SK-N-SH (cell line): Measurements from ENCODE around the gene TTC38. TPM values are rescaled to one million over a fixed set of nuclear protein-coding genes. Genes with fewer than 3 reads are reported as not detected.
A peak's percentile ranks its signal among the peaks of the same experiment; 100 is the strongest.

Source experiments
- CTCF ChIA-PET: fragments of 300-600, 350-600 bp; formaldehyde crosslinking; extraction: SDS; loops from one replicate; lab custom pipeline; 2021; lab: Yijun Ruan, JAX
- POLR2A ChIA-PET: fragments of 350-600 bp; sonication (Branson Sonifier 250); formaldehyde crosslinking; extraction: SDS; loops from one replicate; lab custom pipeline; 2020; ENCODE audit warnings: antibody characterized with exemption, inconsistent platforms; lab: Yijun Ruan, JAX
- DNase-seq: peaks from one replicate; pipeline ENCODE4 v3.0.0; 2012
- H2AFZ ChIP-seq: fragments of 200-600 bp; sonication (generic); 2 replicates; pipeline ENCODE4 v1.8.1; 2016; ENCODE audit warnings: antibody characterized with exemption, mild to moderate bottlenecking, low read depth
- H3F3A ChIP-seq: fragments of 200-600 bp; sonication (generic); replicated peaks from 2 replicates; pipeline ENCODE3; 2016; ENCODE audit warnings: antibody characterized with exemption, mild to moderate bottlenecking; ENCODE audit not compliant: insufficient read depth
- H3K27ac ChIP-seq, 2 experiments: fragments of 200-500 bp in 1 of 2; fragments of 200-600 bp in 1 of 2; sonication (Bioruptor generic) in 1 of 2; sonication (generic), shearing (Covaris generic) in 1 of 2; 2 replicates each; pipeline versions ENCODE4 v1.5.1 to v1.6.1; 2014 to 2016; ENCODE audit warnings: low read depth in 2 of 2, inconsistent platforms in 1 of 2, low read length in 1 of 2, mild to moderate bottlenecking in 1 of 2, mixed read lengths in 1 of 2
- H3K27me3 ChIP-seq: fragments of 200-600 bp; sonication (generic), shearing (Covaris generic); 2 replicates; pipeline ENCODE4 v1.6.1; 2016; ENCODE audit warnings: mixed run types; ENCODE audit not compliant: insufficient read depth
- H3K36me3 ChIP-seq, 2 experiments: fragments of 200-500 bp in 1 of 2; fragments of 200-600 bp in 1 of 2; sonication (Bioruptor generic) in 1 of 2; sonication (generic) in 1 of 2; replicated peaks in 1 of 2; 2 replicates each; pipeline versions ENCODE3 to v1.5.1; 2014 to 2016; ENCODE audit warnings: low read length in 1 of 2, mild to moderate bottlenecking in 1 of 2; ENCODE audit not compliant: insufficient read depth in 2 of 2, control insufficient read depth in 1 of 2
- H3K4me1 ChIP-seq, 2 experiments: fragments of 200-500 bp in 1 of 2; fragments of 200-600 bp in 1 of 2; sonication (Bioruptor generic) in 1 of 2; sonication (generic), shearing (Covaris generic) in 1 of 2; 2 replicates each; pipeline versions ENCODE4 v1.5.1 to v1.6.1; 2014 to 2016; ENCODE audit warnings: low read depth in 1 of 2, low read length in 1 of 2, mixed run types in 1 of 2; ENCODE audit not compliant: insufficient read depth in 2 of 2, control insufficient read depth in 1 of 2
- H3K4me2 ChIP-seq: fragments of 200-600 bp; sonication (generic), shearing (Covaris generic); 2 replicates; pipeline ENCODE4 v1.6.1; 2017; ENCODE audit warnings: mixed run types
- H3K4me3 ChIP-seq, 2 experiments: fragments of 200-500 bp in 1 of 2; fragments of 200-600 bp in 1 of 2; sonication (Bioruptor generic) in 1 of 2; sonication (generic), shearing (Covaris generic) in 1 of 2; 2 replicates each; pipeline versions ENCODE4 v1.5.1 to v1.8.1; 2014 to 2016; ENCODE audit warnings: low read depth in 2 of 2, inconsistent platforms in 1 of 2, low read length in 1 of 2, mild to moderate bottlenecking in 1 of 2, mixed read lengths in 1 of 2, moderate library complexity in 1 of 2
- H3K79me2 ChIP-seq: fragments of 200-600 bp; sonication (generic); 2 replicates; pipeline ENCODE4 v1.8.1; 2017; ENCODE audit warnings: mild to moderate bottlenecking; ENCODE audit not compliant: insufficient read depth
- H3K9ac ChIP-seq: fragments of 200-600 bp; sonication (generic); 2 replicates; pipeline ENCODE4 v1.6.1; 2017; ENCODE audit warnings: mixed run types
- H3K9me2 ChIP-seq: fragments of 200-600 bp; sonication (generic); 2 replicates; pipeline ENCODE4 v1.6.1; 2017; ENCODE audit warnings: mixed run types
- H3K9me3 ChIP-seq: fragments of 200-600 bp; sonication (generic); 2 replicates; pipeline ENCODE4 v1.6.1; 2017; ENCODE audit warnings: mixed run types, mild to moderate bottlenecking, moderate library complexity
- H4K20me1 ChIP-seq: fragments of 200-600 bp; sonication (generic); 2 replicates; pipeline ENCODE4 v1.6.1; 2017; ENCODE audit warnings: mild to moderate bottlenecking, mixed run types; ENCODE audit not compliant: insufficient read depth
- FOSL2 ChIP-seq: IDR thresholded peaks from 2 replicates; pipeline ENCODE4 v1.4.0; 2012; ENCODE audit warnings: low read depth, mild to moderate bottlenecking, moderate library complexity, borderline replicate concordance
- FOXM1 ChIP-seq: IDR thresholded peaks from 2 replicates; pipeline ENCODE4 v1.4.0; 2012; ENCODE audit warnings: low read depth, mild to moderate bottlenecking
- GABPA ChIP-seq: IDR thresholded peaks from 2 replicates; pipeline ENCODE4 v1.4.0; 2012; ENCODE audit warnings: low read depth, mild to moderate bottlenecking
- GATA2 ChIP-seq: sonication (generic); formaldehyde crosslinking; IDR thresholded peaks from 2 replicates; pipeline ENCODE4 v1.5.0; 2020; ENCODE audit warnings: mild to moderate bottlenecking, missing genetic modification reagents
- MEF2A ChIP-seq: IDR thresholded peaks from 2 replicates; pipeline ENCODE4 v1.4.0; 2012; ENCODE audit warnings: low read depth, borderline replicate concordance
- NFIC ChIP-seq: IDR thresholded peaks from 2 replicates; pipeline ENCODE4 v1.4.0; 2012; ENCODE audit warnings: borderline replicate concordance
- POLR2AphosphoS5 ChIP-seq: IDR thresholded peaks from 2 replicates; pipeline ENCODE4 v1.6.1; 2012; ENCODE audit warnings: low read depth, low read length
- RAD21 ChIP-seq: IDR thresholded peaks from 2 replicates; pipeline ENCODE4 v1.6.1; 2012; ENCODE audit warnings: mild to moderate bottlenecking, low read length
- RXRA ChIP-seq: IDR thresholded peaks from 2 replicates; pipeline ENCODE4 v1.4.0; 2012; ENCODE audit warnings: low read depth, mild to moderate bottlenecking, borderline replicate concordance
- SMC3 ChIP-seq: IDR thresholded peaks from 2 replicates; pipeline ENCODE4 v1.6.1; 2012; ENCODE audit warnings: low read depth, low read length, improper control_type of control experiment
- TCF12 ChIP-seq: IDR thresholded peaks from 2 replicates; pipeline ENCODE4 v1.4.0; 2012
- USF2 ChIP-seq: fragments of 150-350 bp; IDR thresholded peaks from 2 replicates; pipeline ENCODE4 v1.6.1; 2017; ENCODE audit warnings: antibody characterized with exemption, low read length, low read depth, borderline replicate concordance
- ZBTB33 ChIP-seq: IDR thresholded peaks from 2 replicates; pipeline ENCODE4 v1.4.0; 2012; ENCODE audit warnings: low read depth, borderline replicate concordance
- WGBS: methylation state at CpG from one replicate; pipeline ENCODE4 v1.1.6; 2017; ENCODE audit warnings: low lambda C conversion rate; 5-methylcytosine and 5-hydroxymethylcytosine counted together
- polyA plus RNA-seq, 3 experiments: library from polyadenylated mRNA; depleted of rRNA; stranded (reverse); fragments of >200 nt; gene quantifications; 2 replicates each; pipeline ENCODE4 v1.2.3, GENCODE V29; 2012
- TF ChIP-seq, protein P1 (sequence below): fragments of 200-600 bp; sonication (generic); IDR thresholded peaks from 2 replicates; pipeline ENCODE4 v1.6.1; 2017; ENCODE audit warnings: antibody characterized with exemption, mild to moderate bottlenecking, moderate library complexity
- TF ChIP-seq, protein P2 (sequence below): IDR thresholded peaks from 2 replicates; pipeline ENCODE4 v1.4.0; 2012; ENCODE audit warnings: low read depth, borderline replicate concordance
- TF ChIP-seq, protein P3 (sequence below): IDR thresholded peaks from 2 replicates; pipeline ENCODE4 v1.4.0; 2012; ENCODE audit warnings: low read depth
- TF ChIP-seq, protein P4 (sequence below): IDR thresholded peaks from 2 replicates; pipeline ENCODE4 v1.6.1; 2012; ENCODE audit warnings: mild to moderate bottlenecking, low read depth, low read length, moderate library complexity
- TF ChIP-seq, protein P5 (sequence below): IDR thresholded peaks from 2 replicates; pipeline ENCODE4; 2012

TTC38 gene
- 24.0 and 25.6 TPM in 2 replicates for polyA plus RNA-seq (2012; rRNA removed)
- polyA plus RNA-seq (2012; cell fraction: cytosol; rRNA removed), result 11.2 and 17.9 TPM in 2 replicates
- polyA plus RNA-seq (2012; cell fraction: nucleus; rRNA removed), result 46.5 and 49.2 TPM in 2 replicates

- ChIA-PET CTCF (interaction anchor here (0.8 to 1.5 kb wide), 7 partner anchors 8 to 146 kb away, joined by 3 to 6 read pairs (median 3); no protein-coding TSS in a partner anchor), POLR2A (interaction anchor here (1.0 to 1.6 kb wide), 6 partner anchors 17 to 120 kb away, joined by 3 to 12 read pairs (median 6); partner anchors contain the start of genes CDPF1 and GTSE1)
- 7% methylated on average over 19 of the region's 74 CpGs for WGBS
- H3K27ac ChIP-seq, result peak within 1 kb of the TSS; percentile 31 to 81; a peak in 3 of 4 replicates
- DNase-seq, result peak; percentile 99
- no peaks in the 10 kb centered on the region for H3K9me3 ChIP-seq
- peak within 1 kb of the TSS; percentile 92 for H3K4me2 ChIP-seq
- H3K27me3 ChIP-seq, result no peaks in the 10 kb centered on the region
- H3K9me2 ChIP-seq, result no peaks in the 10 kb centered on the region
- peak within 1 kb of the TSS; percentile 81 for H2AFZ ChIP-seq
- peak within 1 kb of the TSS; percentile 76 to 90 for H3K4me3 ChIP-seq
- peaks cover 26% of the 10 kb centered on the region for H3K79me2 ChIP-seq
- no peaks in the 10 kb centered on the region for H4K20me1 ChIP-seq
- H3F3A ChIP-seq, result peaks cover 7% of the 10 kb centered on the region
- peaks cover under 1 to 5% of the 10 kb centered on the region in 2 experiments for H3K36me3 ChIP-seq
- peak within 1 kb of the TSS; percentile 78 for H3K9ac ChIP-seq
- H3K4me1 ChIP-seq, result peaks cover 0 to 12% of the 10 kb centered on the region in 2 experiments; a peak in 2 of 4 replicates
- TF ChIP-seq, protein P1, sequence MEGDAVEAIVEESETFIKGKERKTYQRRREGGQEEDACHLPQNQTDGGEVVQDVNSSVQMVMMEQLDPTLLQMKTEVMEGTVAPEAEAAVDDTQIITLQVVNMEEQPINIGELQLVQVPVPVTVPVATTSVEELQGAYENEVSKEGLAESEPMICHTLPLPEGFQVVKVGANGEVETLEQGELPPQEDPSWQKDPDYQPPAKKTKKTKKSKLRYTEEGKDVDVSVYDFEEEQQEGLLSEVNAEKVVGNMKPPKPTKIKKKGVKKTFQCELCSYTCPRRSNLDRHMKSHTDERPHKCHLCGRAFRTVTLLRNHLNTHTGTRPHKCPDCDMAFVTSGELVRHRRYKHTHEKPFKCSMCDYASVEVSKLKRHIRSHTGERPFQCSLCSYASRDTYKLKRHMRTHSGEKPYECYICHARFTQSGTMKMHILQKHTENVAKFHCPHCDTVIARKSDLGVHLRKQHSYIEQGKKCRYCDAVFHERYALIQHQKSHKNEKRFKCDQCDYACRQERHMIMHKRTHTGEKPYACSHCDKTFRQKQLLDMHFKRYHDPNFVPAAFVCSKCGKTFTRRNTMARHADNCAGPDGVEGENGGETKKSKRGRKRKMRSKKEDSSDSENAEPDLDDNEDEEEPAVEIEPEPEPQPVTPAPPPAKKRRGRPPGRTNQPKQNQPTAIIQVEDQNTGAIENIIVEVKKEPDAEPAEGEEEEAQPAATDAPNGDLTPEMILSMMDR, result no peak
- no peak for TF ChIP-seq GATA2 (CRISPR knock-in tag)
- no peak for TF ChIP-seq USF2
- no peak for TF ChIP-seq TCF12
- no peak for TF ChIP-seq MEF2A
- peak; percentile 72 for TF ChIP-seq POLR2AphosphoS5
- TF ChIP-seq FOSL2, result no peak
- no peak for TF ChIP-seq RXRA
- 0 out of 2 replicates have a peak, but pooled peaks have one; percentile 9 for TF ChIP-seq ZBTB33
- TF ChIP-seq, protein P2, sequence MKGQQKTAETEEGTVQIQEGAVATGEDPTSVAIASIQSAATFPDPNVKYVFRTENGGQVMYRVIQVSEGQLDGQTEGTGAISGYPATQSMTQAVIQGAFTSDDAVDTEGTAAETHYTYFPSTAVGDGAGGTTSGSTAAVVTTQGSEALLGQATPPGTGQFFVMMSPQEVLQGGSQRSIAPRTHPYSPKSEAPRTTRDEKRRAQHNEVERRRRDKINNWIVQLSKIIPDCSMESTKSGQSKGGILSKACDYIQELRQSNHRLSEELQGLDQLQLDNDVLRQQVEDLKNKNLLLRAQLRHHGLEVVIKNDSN, result no peak
- TF ChIP-seq, protein P3, sequence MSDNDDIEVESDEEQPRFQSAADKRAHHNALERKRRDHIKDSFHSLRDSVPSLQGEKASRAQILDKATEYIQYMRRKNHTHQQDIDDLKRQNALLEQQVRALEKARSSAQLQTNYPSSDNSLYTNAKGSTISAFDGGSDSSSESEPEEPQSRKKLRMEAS, result peak; percentile 71
- no peak for TF ChIP-seq SMC3
- no peak for TF ChIP-seq GABPA
- TF ChIP-seq, protein P4, sequence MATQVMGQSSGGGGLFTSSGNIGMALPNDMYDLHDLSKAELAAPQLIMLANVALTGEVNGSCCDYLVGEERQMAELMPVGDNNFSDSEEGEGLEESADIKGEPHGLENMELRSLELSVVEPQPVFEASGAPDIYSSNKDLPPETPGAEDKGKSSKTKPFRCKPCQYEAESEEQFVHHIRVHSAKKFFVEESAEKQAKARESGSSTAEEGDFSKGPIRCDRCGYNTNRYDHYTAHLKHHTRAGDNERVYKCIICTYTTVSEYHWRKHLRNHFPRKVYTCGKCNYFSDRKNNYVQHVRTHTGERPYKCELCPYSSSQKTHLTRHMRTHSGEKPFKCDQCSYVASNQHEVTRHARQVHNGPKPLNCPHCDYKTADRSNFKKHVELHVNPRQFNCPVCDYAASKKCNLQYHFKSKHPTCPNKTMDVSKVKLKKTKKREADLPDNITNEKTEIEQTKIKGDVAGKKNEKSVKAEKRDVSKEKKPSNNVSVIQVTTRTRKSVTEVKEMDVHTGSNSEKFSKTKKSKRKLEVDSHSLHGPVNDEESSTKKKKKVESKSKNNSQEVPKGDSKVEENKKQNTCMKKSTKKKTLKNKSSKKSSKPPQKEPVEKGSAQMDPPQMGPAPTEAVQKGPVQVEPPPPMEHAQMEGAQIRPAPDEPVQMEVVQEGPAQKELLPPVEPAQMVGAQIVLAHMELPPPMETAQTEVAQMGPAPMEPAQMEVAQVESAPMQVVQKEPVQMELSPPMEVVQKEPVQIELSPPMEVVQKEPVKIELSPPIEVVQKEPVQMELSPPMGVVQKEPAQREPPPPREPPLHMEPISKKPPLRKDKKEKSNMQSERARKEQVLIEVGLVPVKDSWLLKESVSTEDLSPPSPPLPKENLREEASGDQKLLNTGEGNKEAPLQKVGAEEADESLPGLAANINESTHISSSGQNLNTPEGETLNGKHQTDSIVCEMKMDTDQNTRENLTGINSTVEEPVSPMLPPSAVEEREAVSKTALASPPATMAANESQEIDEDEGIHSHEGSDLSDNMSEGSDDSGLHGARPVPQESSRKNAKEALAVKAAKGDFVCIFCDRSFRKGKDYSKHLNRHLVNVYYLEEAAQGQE, result no peak
- TF ChIP-seq FOXM1, result no peak
- TF ChIP-seq NFIC, result peak; percentile 58
- no peak for TF ChIP-seq RAD21
- TF ChIP-seq, protein P5, sequence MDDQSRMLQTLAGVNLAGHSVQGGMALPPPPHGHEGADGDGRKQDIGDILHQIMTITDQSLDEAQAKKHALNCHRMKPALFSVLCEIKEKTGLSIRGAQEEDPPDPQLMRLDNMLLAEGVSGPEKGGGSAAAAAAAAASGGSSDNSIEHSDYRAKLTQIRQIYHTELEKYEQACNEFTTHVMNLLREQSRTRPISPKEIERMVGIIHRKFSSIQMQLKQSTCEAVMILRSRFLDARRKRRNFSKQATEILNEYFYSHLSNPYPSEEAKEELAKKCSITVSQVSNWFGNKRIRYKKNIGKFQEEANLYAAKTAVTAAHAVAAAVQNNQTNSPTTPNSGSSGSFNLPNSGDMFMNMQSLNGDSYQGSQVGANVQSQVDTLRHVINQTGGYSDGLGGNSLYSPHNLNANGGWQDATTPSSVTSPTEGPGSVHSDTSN, result no peak
These were observed at the start of gene TTC38 for GRCh38 chr22:46267431-46268279. Gene TTC38, plus strand, starts transcription at chr22:46268008. Its CDS starts 32 bp downstream, at chr22:46268040.
